Right cardiac atrium (tissue), 5 donors: ENCODE results near the gene HOXA7. TPM values are rescaled to one million over a fixed set of nuclear protein-coding genes. Genes with fewer than 3 reads are reported as not detected.

Source experiments
- ATAC-seq, 2 donors: fragments of 200-7000 bp; cut with Tn5 transposase; one replicate each; pipeline versions ENCODE4 v1.8.0 to v1.9.1; 2020; ENCODE audit warnings: moderate library complexity in 2 of 2, mild to moderate bottlenecking in 1 of 2
- DNase-seq, 3 donors: peaks; one replicate each; pipeline ENCODE4 v3.0.0-alpha.2; 2020
- H3K27ac ChIP-seq: one replicate; pipeline ENCODE4 v1.5.1; 2013; ENCODE audit warnings: mild to moderate bottlenecking, low read length, control low read depth, moderate library complexity
- H3K27me3 ChIP-seq: one replicate; pipeline ENCODE4 v1.6.1; 2013; ENCODE audit not compliant: control insufficient read depth, insufficient read depth
- H3K4me1 ChIP-seq: one replicate; pipeline ENCODE4 v1.6.1; 2013; ENCODE audit warnings: low read length; ENCODE audit not compliant: control insufficient read depth, insufficient read depth
- H3K4me3 ChIP-seq: one replicate; pipeline ENCODE4 v1.5.1; 2013; ENCODE audit warnings: low read length, control low read depth
- H3K9me3 ChIP-seq: one replicate; pipeline ENCODE4 v1.6.1; 2013; ENCODE audit warnings: low read length; ENCODE audit not compliant: control insufficient read depth
- WGBS: extraction: QIAGEN DNeasy Blood & Tissue Kit; methylation state at CpG from one replicate; pipeline ENCODE4 v1.1.7; 2013; 5-methylcytosine and 5-hydroxymethylcytosine counted together
- intact Hi-C, 4 donors: fragments of 100-400 bp; cut with DNase I; formaldehyde crosslinking; loops; one replicate each; pipeline versions ENCODE4 v1.11.0 to v1.14.0; 2022 to 2023
- microRNA-seq, 2 donors: library from miRNA; unstranded; fragments of <30 nt; microRNA quantifications; one replicate each; pipeline ENCODE4 v1.2.0, GENCODE V29; 2020 to 2021
- polyA plus RNA-seq: library from polyadenylated mRNA; stranded (reverse); fragments of 200-250 nt; gene quantifications from one replicate; pipeline ENCODE4 v1.2.3, GENCODE V29; 2013
- total RNA-seq, 4 donors: library from RNA; stranded (reverse); fragmentation: NEBNext Ultra II Directional; extraction: Animal tissue kit (Norgen Biotek cat#: 25700); gene quantifications; one replicate each; pipeline ENCODE4 v1.2.1, GENCODE V29; 2021
- donor health status: healthy with polysubstance abuse.
- donor health status: DM: no; HTN: yes; CAD: no.
- donor health status: DM: no; HTN: no; CAD: no.
- donor health status: DM: no; HTN: yes; CAD: no; lungs with severe emphysema.
- donor health status: DM: yes; HTN: yes; CAD: no.

The HOXA7 gene
- total and polyA plus RNA-seq, 5 donors, result 0.11 TPM; not detected in 4

DNA sequence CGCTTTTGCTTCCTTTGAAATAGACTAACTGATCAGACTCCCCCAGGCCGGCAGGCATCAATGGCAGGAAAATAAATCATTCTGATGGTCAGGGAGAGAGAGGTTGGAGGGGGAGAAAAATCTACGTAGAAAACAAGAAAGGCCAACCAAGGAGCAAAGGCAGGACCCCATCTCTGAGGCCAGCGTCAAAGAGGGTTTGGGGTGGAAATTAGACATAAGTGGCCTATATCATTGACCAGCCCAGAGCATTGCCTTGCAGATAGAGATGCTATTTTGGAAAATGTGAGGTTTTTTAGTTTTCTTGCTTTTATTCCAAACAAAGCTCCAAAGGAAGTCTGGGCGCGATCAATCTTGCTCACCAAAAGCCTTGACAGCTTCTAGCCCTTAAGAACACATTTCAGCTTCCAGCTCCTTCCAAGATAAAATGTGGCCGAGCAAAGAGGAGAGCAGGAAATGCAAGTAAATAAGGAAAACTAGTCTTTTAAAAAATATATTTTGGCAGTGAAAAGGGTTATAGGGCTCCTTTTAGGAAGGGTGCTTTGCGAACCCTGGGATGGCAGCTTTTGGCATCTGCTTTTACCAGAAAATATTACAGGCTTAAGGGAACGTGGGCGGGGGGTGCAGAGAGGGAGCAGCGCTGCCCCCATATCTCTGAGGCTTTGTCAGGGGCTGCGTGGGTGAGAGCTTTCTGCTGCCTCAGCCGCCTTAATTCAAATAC, 52.0 kb downstream of the HOXA7 start:
- intact Hi-C loops, result no loop called here
- Histone ChIP-seq H3K27ac (no peak overlapping the region), H3K9me3 (no peaks in the 10 kb centered on the region), H3K4me1 (no peaks in the 10 kb centered on the region), H3K4me3 (no peak overlapping the region), H3K27me3 (no peaks in the 10 kb centered on the region)
- 28% methylated on average over 13 of the region's 13 CpGs for WGBS
- DNase-seq (no peak), ATAC-seq (no peak)

Small RNAs within 50 kb of the gene (microRNA-seq; reads per million reads assigned to microRNA genes)
- gene MIR196B, result 5.0 to 11.2 reads per million in 2 donors

Other genes starting within 250 kb of the HOXA7 start
- gene HOXA1, start 60.7 kb downstream of the HOXA7 start, total RNA-seq, result under 1 TPM in 2 of 4 donors, not detected in 2; 0.15 to 0.29 TPM
- 0.14 TPM for gene HOXA1, start 60.7 kb downstream of the HOXA7 start, polyA plus RNA-seq
- under 1 TPM in 3 of 4 donors, not detected in 1; 0.12 to 0.60 (median 0.37) TPM for gene HOXA2, start 54.0 kb downstream of the HOXA7 start, total RNA-seq
- 0.36 TPM for gene HOXA2, start 54.0 kb downstream of the HOXA7 start, polyA plus RNA-seq
- 1 to 10 TPM in 2 of 4 donors, under 1 TPM in 2; 0.12 to 2.2 (median 1.1) TPM for gene HOXA4, start 25.9 kb downstream of the HOXA7 start, total RNA-seq
- 3.3 TPM for gene HOXA4, start 25.9 kb downstream of the HOXA7 start, polyA plus RNA-seq
- gene HOXA5, start 13.0 kb downstream of the HOXA7 start, total RNA-seq, result under 1 TPM in 1 of 4 donors, not detected in 3; 0.17 TPM
- gene HOXA5, start 13.0 kb downstream of the HOXA7 start, polyA plus RNA-seq, result 0.43 TPM
- gene HOXA6, start 8.9 kb downstream of the HOXA7 start, total RNA-seq, result not detected
- gene HOXA6, start 8.9 kb downstream of the HOXA7 start, polyA plus RNA-seq, result not detected
- gene HOXA3, start 4.1 kb downstream of the HOXA7 start, total RNA-seq, result 1 to 10 TPM in 1 of 4 donors, under 1 TPM in 3; 0.28 to 1.3 (median 0.43) TPM
- 1.0 TPM for gene HOXA3, start 4.1 kb downstream of the HOXA7 start, polyA plus RNA-seq
- gene HOXA9, start 8.9 kb upstream of the HOXA7 start, total RNA-seq, result not detected
- gene HOXA9, start 8.9 kb upstream of the HOXA7 start, polyA plus RNA-seq, result not detected
- gene HOXA10, start 17.6 kb upstream of the HOXA7 start, total RNA-seq, result not detected
- gene HOXA10, start 17.6 kb upstream of the HOXA7 start, polyA plus RNA-seq, result not detected
- not detected for gene HOXA11, start 28.6 kb upstream of the HOXA7 start, total RNA-seq
- not detected for gene HOXA11, start 28.6 kb upstream of the HOXA7 start, polyA plus RNA-seq
- gene HOXA13, start 43.4 kb upstream of the HOXA7 start, total RNA-seq, result not detected
- not detected for gene HOXA13, start 43.4 kb upstream of the HOXA7 start, polyA plus RNA-seq
- gene EVX1, start 86.1 kb upstream of the HOXA7 start, total RNA-seq, result not detected
- 0.05 TPM for gene EVX1, start 86.1 kb upstream of the HOXA7 start, polyA plus RNA-seq